ENCODE measurements around the gene IL10. TPM values are rescaled to one million over a fixed set of nuclear protein-coding genes. Genes with fewer than 3 reads are reported as not detected.
A peak's percentile ranks its signal among the peaks of the same experiment; 100 is the strongest.

The IL10 gene
- total RNA-seq, 2 donors from 2014 or later = 0.20 to 0.76 TPM

DNA sequence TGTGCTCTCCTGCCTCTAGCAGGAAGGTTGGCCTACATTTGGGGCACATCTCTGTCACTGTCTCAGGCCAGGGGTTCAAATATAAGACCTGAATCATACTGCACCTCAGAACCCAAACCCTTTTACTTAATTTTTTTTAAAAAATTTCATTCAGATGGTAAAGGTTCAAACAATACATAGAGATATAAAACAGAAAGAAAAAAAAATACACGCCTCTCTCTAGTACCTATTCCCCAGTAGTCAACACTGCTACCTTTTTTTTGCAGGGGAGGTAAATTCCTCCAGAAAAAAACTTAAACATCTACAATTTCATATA, 54.7 kb downstream of the IL10 start:
- H3K9me3 ChIP-seq (ENCODE audit: control insufficient read depth, low read length, poor library complexity, severe bottlenecking) = no peaks in the 10 kb centered on the region
- Mint-ChIP-seq H3K4me3 (peak overlapping the region; percentile 83), H3K4me1 (peaks cover 70% of the 10 kb centered on the region), H3K36me3 (ENCODE audit: low read depth) (no peaks in the 10 kb centered on the region), H3K27ac (peak overlapping the region; percentile 99), H3K27me3 (no peaks in the 10 kb centered on the region)
- DNase-seq (no peak), ATAC-seq (peak; percentile 5)

Other genes with a start within 250 kb of the IL10 start
- gene EIF2D, start 160.0 kb downstream of the IL10 start, total RNA-seq = 10 to 100 TPM; 43.6 to 45.4 TPM
- 1 to 10 TPM; 3.0 to 3.6 TPM for gene DYRK3, start 137.0 kb downstream of the IL10 start, total RNA-seq
- gene MAPKAPK2, start 87.6 kb downstream of the IL10 start, total RNA-seq = 100 to 1,000 TPM; 181 to 182 TPM
- not detected for gene IL19, start 1.7 kb downstream of the IL10 start, total RNA-seq
- not detected for gene IL20, start 93.1 kb upstream of the IL10 start, total RNA-seq
- not detected for gene IL24, start 124.9 kb upstream of the IL10 start, total RNA-seq
- gene FCMR, start 149.4 kb upstream of the IL10 start, total RNA-seq = 100 to 1,000 TPM; 206 to 249 TPM
- not detected for gene PIGR, start 174.0 kb upstream of the IL10 start, total RNA-seq
- not detected for gene FCAMR, start 198.0 kb upstream of the IL10 start, total RNA-seq

All from T-helper 17 cell (primary cell).